ENCODE measurements around the gene C3orf80.

Gene C3orf80

DNA sequence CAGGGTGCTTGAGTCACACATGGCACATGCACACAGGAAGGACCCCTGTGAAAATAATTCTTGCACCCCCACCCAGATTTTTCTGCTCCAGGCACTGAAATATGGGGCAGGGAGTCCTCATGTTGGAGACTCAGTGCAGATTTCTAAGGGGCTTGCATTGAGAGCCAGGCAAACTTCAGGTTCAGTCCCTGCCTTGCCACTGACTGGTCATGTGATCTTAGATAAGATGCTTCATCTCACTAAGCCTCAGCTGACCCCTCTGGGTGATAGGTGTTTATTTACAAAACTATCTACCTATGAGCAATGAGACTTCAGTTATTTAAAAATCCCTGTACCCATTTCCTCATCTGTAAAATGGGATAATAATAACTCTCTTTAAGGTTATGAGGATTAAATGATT is 30.1 kb upstream of the C3orf80 start:
- TF ChIP-seq, protein P1, sequence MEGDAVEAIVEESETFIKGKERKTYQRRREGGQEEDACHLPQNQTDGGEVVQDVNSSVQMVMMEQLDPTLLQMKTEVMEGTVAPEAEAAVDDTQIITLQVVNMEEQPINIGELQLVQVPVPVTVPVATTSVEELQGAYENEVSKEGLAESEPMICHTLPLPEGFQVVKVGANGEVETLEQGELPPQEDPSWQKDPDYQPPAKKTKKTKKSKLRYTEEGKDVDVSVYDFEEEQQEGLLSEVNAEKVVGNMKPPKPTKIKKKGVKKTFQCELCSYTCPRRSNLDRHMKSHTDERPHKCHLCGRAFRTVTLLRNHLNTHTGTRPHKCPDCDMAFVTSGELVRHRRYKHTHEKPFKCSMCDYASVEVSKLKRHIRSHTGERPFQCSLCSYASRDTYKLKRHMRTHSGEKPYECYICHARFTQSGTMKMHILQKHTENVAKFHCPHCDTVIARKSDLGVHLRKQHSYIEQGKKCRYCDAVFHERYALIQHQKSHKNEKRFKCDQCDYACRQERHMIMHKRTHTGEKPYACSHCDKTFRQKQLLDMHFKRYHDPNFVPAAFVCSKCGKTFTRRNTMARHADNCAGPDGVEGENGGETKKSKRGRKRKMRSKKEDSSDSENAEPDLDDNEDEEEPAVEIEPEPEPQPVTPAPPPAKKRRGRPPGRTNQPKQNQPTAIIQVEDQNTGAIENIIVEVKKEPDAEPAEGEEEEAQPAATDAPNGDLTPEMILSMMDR (IDR thresholded peaks at IDR 0.05; ENCODE audit: borderline replicate concordance, extremely low read depth, low read length, poor library complexity, severe bottlenecking): no peak
- no peak for TF ChIP-seq EZH2 (IDR thresholded peaks at IDR 0.05; ENCODE audit: borderline replicate concordance, low read depth, low read length, severe bottlenecking)
- H3K4me2 ChIP-seq (ENCODE audit: insufficient read depth, low read length): no peak overlapping the region
- no peak for DNase-seq

DNA sequence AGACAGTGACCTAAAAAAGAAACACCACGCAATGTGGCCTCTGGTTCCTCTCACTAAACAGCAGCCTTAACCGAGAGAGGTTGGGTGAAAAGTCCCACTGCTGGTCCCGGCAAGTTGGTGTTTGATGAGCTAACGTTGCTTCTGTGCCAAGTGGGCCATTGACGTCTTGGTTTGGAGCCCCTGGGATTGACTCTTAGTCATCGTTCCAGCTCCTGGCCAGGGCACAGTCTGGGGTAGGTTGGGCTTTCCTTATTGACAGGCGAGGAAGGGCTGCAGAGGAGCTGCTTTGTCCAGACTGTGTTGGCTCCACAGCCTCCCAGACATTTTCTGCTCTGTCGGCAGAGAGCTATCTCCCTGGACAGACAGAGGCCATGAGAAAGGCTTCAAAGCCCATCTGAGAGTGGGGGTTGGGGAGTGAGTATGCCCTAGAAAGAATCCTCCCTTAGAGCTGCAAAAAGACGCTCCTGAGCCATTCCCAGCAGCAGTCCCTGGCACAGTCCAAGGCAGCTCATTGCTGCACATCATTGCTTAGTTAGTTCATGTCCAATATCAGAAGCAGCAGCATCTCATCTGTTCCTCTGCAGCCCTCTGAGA is 28.6 kb upstream of the C3orf80 start:
- no peaks in the 10 kb centered on the region for H3K36me3 ChIP-seq (ENCODE audit: insufficient read depth, low read length)
- no peak overlapping the region for H2AFZ ChIP-seq (ENCODE audit: low read depth, low read length)
- H3K9ac ChIP-seq (ENCODE audit: low read depth, low read length): no peak overlapping the region
- no peaks in the 10 kb centered on the region for H3K9me3 ChIP-seq (ENCODE audit: insufficient read depth, low read length, severe bottlenecking)
- no peak for ATAC-seq (ENCODE audit: insufficient read depth, low read depth)
- H3K79me2 ChIP-seq (ENCODE audit: insufficient read depth, low read length): no peaks in the 10 kb centered on the region
- H3K4me2 ChIP-seq (ENCODE audit: insufficient read depth, low read length): no peak overlapping the region
- H3K4me1 ChIP-seq (ENCODE audit: insufficient read depth, low read length): no peaks in the 10 kb centered on the region
- no peak overlapping the region for H3K4me3 ChIP-seq (ENCODE audit: low read depth in 1 of 2, low read length in 2 of 2)
- TF ChIP-seq EZH2 (IDR thresholded peaks at IDR 0.05; ENCODE audit: borderline replicate concordance, low read depth, low read length, severe bottlenecking): no peak
- TF ChIP-seq, protein P1 (IDR thresholded peaks at IDR 0.05; ENCODE audit: borderline replicate concordance, extremely low read depth, low read length, poor library complexity, severe bottlenecking): no peak
- no peaks in the 10 kb centered on the region for H4K20me1 ChIP-seq (ENCODE audit: insufficient read depth, low read length)
- no peak overlapping the region for H3K27ac ChIP-seq (ENCODE audit: low read length)
- no peak for DNase-seq
- no peaks in the 10 kb centered on the region for H3K27me3 ChIP-seq (ENCODE audit: insufficient read depth, low read length, poor library complexity)

More for the DNA sequence above, 30.1 kb upstream of the C3orf80 start:
- H3K4me3 ChIP-seq (ENCODE audit: low read depth in 1 of 2, low read length in 2 of 2): no peak overlapping the region
- no peaks in the 10 kb centered on the region for H3K36me3 ChIP-seq (ENCODE audit: insufficient read depth, low read length)
- no peak overlapping the region for H3K27ac ChIP-seq (ENCODE audit: low read length)
- no peaks in the 10 kb centered on the region for H3K27me3 ChIP-seq (ENCODE audit: insufficient read depth, low read length, poor library complexity)
- no peak for ATAC-seq (ENCODE audit: insufficient read depth, low read depth)
- no peaks in the 10 kb centered on the region for H4K20me1 ChIP-seq (ENCODE audit: insufficient read depth, low read length)
- no peaks in the 10 kb centered on the region for H3K4me1 ChIP-seq (ENCODE audit: insufficient read depth, low read length)
- no peak overlapping the region for H3K9ac ChIP-seq (ENCODE audit: low read depth, low read length)
- no peak overlapping the region for H2AFZ ChIP-seq (ENCODE audit: low read depth, low read length)
- H3K9me3 ChIP-seq (ENCODE audit: insufficient read depth, low read length, severe bottlenecking): no peaks in the 10 kb centered on the region
- no peaks in the 10 kb centered on the region for H3K79me2 ChIP-seq (ENCODE audit: insufficient read depth, low read length)

DNA sequence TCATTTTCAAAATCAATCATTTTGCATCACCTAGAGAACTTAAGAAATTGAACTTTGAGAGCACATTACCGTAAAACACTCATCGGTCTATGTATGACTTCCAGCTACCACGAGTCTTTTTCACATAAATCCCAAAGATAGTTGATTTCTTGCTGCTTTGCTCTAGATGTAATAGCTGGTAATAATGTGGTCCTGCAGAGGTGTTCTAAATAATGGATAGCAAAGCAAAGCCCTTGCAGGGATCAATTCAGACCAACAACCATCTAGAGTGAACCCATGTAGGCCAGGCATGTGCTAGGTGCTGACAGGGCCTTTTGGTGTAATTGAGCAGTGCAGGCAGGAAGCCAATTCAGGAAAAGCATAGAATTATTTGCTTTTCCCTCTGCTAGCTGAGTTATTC is 26.1 kb upstream of the C3orf80 start:
- Histone ChIP-seq H3K9me3 (ENCODE audit: insufficient read depth, low read length, severe bottlenecking) (no peaks in the 10 kb centered on the region), H3K4me1 (ENCODE audit: insufficient read depth, low read length) (no peaks in the 10 kb centered on the region), H3K4me3 (ENCODE audit: low read depth in 1 of 2, low read length in 2 of 2) (no peak overlapping the region), H3K9ac (ENCODE audit: low read depth, low read length) (no peak overlapping the region), H2AFZ (ENCODE audit: low read depth, low read length) (no peak overlapping the region), H3K4me2 (ENCODE audit: insufficient read depth, low read length) (no peak overlapping the region), H3K36me3 (ENCODE audit: insufficient read depth, low read length) (no peaks in the 10 kb centered on the region), H4K20me1 (ENCODE audit: insufficient read depth, low read length) (no peaks in the 10 kb centered on the region), H3K79me2 (ENCODE audit: insufficient read depth, low read length) (no peaks in the 10 kb centered on the region), H3K27me3 (ENCODE audit: insufficient read depth, low read length, poor library complexity) (no peaks in the 10 kb centered on the region), H3K27ac (ENCODE audit: low read length) (no peak overlapping the region)
- no peak for TF ChIP-seq EZH2 (IDR thresholded peaks at IDR 0.05; ENCODE audit: borderline replicate concordance, low read depth, low read length, severe bottlenecking)
- TF ChIP-seq, protein P1 (IDR thresholded peaks at IDR 0.05; ENCODE audit: borderline replicate concordance, extremely low read depth, low read length, poor library complexity, severe bottlenecking): no peak
- DNase-seq (no peak), ATAC-seq (ENCODE audit: insufficient read depth, low read depth) (no peak)
